ENCODE measurements around the gene TRAPPC12. TPM values are rescaled to one million over a fixed set of nuclear protein-coding genes. Genes with fewer than 3 reads are reported as not detected.

The TRAPPC12 gene
- total RNA-seq, 1 donor from 2014 or later, result 89.8 TPM

GRCh38 chr2:3449086-3449485, 69.6 kb downstream of the TRAPPC12 start:
- ATAC-seq (no peak), DNase-seq (no peak)
- no peak for TF ChIP-seq CTCF (IDR thresholded peaks at IDR 0.05)
- H3K4me3 ChIP-seq, result no peak overlapping the region
- H3K36me3 ChIP-seq, result peaks cover 78% of the 10 kb centered on the region
- intact Hi-C loops (cut with DNase I), result no loop called here
- no peak overlapping the region for H3K27ac ChIP-seq
- no peaks in the 10 kb centered on the region for H3K27me3 ChIP-seq
- no peaks in the 10 kb centered on the region for H3K9me3 ChIP-seq
- peaks cover 5% of the 10 kb centered on the region for H3K4me1 ChIP-seq

DNA sequence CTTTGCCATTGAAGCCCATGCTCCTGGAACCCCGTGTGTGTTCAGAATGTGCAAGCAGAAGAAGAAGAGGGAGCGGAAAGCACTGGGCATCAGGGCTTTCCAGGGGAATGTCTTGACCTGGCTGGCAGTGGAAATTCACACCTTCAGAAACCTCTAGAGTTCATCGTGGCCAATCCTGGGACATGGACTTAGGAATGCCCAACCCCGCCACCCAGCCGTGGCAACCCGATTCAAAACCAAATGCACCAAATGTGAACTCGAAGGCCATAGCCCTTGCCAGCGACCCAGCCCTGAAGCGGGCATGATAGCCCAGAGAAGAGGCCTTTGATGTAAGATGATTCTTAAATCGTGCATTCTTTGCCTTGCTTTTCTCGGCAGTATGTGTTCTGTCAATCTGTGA, 70.4 kb downstream of the TRAPPC12 start:
- Histone ChIP-seq H3K9me3 (no peaks in the 10 kb centered on the region), H3K4me1 (peaks cover 5% of the 10 kb centered on the region), H3K4me3 (no peak overlapping the region), H3K27me3 (no peaks in the 10 kb centered on the region), H3K36me3 (peaks cover 69% of the 10 kb centered on the region), H3K27ac (no peak overlapping the region)
- intact Hi-C loops (cut with DNase I), result no loop called here
- DNase-seq (no peak), ATAC-seq (no peak)
- no peak for TF ChIP-seq CTCF (IDR thresholded peaks at IDR 0.05)

DNA sequence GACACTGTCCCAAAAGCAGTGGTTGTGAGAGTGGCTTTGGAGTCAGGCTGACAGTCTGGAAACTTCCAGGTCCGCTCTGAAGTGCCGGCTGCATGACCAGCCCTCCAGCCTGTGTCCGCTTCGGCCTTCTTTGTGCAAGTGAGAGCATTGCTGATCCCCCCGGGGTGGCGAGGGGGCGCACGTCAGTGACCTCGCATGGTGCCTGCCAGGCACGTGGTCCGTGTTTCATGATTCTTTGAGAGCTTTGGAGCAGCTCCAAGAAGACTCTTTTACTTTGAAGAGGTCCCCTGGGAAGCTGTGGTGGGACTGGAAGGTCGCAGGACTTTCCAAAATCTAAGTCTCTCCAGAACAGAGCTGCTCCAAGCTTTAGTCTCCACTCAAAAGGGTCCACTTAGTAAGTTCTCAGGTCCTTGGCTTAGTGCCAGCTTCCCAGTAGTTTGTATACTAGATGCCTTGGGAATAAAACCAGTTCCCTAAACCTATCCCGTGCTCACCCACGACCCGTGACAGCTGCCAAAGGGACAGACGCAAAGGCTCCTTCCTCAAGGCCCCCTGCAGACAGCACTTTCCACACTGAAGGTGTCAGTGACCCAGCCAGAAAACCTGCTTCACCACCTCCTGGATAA, 71.0 kb downstream of the TRAPPC12 start:
- Histone ChIP-seq H3K4me1 (peaks cover 5% of the 10 kb centered on the region), H3K27ac (no peak overlapping the region), H3K27me3 (no peaks in the 10 kb centered on the region), H3K4me3 (no peak overlapping the region), H3K9me3 (no peaks in the 10 kb centered on the region), H3K36me3 (peaks cover 65% of the 10 kb centered on the region)
- TF ChIP-seq CTCF (IDR thresholded peaks at IDR 0.05), result no peak
- ATAC-seq, result no peak
- intact Hi-C loops (cut with DNase I), result no loop called here
- no peak for DNase-seq

DNA sequence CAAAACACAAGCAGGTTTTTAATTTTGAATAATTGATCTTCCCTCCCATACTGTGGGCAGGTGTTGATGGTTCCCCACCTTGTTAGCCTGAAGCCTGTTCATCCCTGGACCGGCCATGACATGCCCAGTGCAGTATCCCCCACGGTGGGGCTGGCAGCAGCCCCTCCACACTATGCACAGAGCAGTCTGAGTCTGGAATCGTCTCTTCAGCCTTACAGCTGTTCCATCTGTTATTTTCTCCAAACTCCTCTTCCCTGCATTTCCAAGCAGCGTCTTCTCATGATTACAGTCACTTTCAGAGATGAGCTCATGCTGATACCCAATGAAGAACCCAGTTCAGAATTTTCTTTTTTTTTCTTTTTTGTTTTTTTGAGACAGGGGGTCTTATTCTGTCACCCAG, 71.7 kb downstream of the TRAPPC12 start:
- no peak for TF ChIP-seq CTCF (IDR thresholded peaks at IDR 0.05)
- Histone ChIP-seq H3K4me1 (peaks cover 5% of the 10 kb centered on the region), H3K4me3 (no peak overlapping the region), H3K36me3 (peaks cover 58% of the 10 kb centered on the region), H3K9me3 (no peaks in the 10 kb centered on the region), H3K27me3 (no peaks in the 10 kb centered on the region), H3K27ac (no peak overlapping the region)
- intact Hi-C loops (cut with DNase I), result no loop called here
- no peak for ATAC-seq
- DNase-seq, result no peak

GRCh38 chr2:3451926-3452671, 72.6 kb downstream of the TRAPPC12 start:
- H3K4me1 ChIP-seq, result peaks cover 5% of the 10 kb centered on the region
- no peak for DNase-seq
- intact Hi-C loops (cut with DNase I), result no loop called here
- H3K36me3 ChIP-seq, result peaks cover 49% of the 10 kb centered on the region
- H3K4me3 ChIP-seq, result no peak overlapping the region
- H3K9me3 ChIP-seq, result no peaks in the 10 kb centered on the region
- no peak for ATAC-seq
- TF ChIP-seq CTCF (IDR thresholded peaks at IDR 0.05), result no peak
- H3K27me3 ChIP-seq, result no peaks in the 10 kb centered on the region
- no peak overlapping the region for H3K27ac ChIP-seq
